ENCODE results near the gene CRYGN.

Gene CRYGN

GRCh38 chr7:151392002-151392401 lies 47.9 kb downstream of the CRYGN start:
- H3K27ac ChIP-seq (replicated peaks), result no peak overlapping the region
- DNase-seq (ENCODE audit: low read depth in 1 of 2, low spot score in 1 of 2), result no peak
- H3K27me3 ChIP-seq (ENCODE audit: insufficient read depth, poor library complexity, severe bottlenecking), result peaks cover 26% of the 10 kb centered on the region
- no peak overlapping the region for H3K4me3 ChIP-seq (replicated peaks; ENCODE audit: insufficient read depth, low read length)
- TF ChIP-seq, protein P1, sequence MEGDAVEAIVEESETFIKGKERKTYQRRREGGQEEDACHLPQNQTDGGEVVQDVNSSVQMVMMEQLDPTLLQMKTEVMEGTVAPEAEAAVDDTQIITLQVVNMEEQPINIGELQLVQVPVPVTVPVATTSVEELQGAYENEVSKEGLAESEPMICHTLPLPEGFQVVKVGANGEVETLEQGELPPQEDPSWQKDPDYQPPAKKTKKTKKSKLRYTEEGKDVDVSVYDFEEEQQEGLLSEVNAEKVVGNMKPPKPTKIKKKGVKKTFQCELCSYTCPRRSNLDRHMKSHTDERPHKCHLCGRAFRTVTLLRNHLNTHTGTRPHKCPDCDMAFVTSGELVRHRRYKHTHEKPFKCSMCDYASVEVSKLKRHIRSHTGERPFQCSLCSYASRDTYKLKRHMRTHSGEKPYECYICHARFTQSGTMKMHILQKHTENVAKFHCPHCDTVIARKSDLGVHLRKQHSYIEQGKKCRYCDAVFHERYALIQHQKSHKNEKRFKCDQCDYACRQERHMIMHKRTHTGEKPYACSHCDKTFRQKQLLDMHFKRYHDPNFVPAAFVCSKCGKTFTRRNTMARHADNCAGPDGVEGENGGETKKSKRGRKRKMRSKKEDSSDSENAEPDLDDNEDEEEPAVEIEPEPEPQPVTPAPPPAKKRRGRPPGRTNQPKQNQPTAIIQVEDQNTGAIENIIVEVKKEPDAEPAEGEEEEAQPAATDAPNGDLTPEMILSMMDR (IDR thresholded peaks at IDR 0.05; ENCODE audit: insufficient read depth, low read length), result no peak
- TF ChIP-seq GABPA (IDR thresholded peaks at IDR 0.05; ENCODE audit: low read depth) (no peak), SPI1 (IDR thresholded peaks at IDR 0.05; ENCODE audit: borderline replicate concordance, low read depth) (no peak), REST (IDR thresholded peaks at IDR 0.05; ENCODE audit: insufficient replicate concordance, low read depth) (no peak), POLR2AphosphoS5 (IDR thresholded peaks at IDR 0.05; ENCODE audit: low read depth) (no peak)

DNA sequence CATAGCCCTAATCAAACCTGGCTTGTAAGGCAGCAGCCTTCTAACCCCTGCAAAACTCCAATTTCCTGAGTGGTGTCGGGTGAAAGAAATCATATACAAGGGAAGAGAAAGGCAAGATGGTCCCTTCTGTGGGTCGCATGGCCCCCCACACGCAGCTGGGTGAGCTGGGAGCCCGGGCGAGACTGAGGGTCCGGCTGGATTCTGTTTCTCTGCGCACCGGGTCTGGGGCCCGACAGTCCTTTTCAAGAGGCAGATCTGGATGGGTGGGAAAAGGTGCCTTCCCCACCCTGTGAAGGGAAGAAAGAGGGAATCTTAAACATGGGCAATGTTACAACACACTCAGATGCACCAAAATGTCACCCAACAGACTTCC lies 48.6 kb downstream of the CRYGN start:
- Histone ChIP-seq H3K27me3 (ENCODE audit: insufficient read depth, poor library complexity, severe bottlenecking) (peaks cover 26% of the 10 kb centered on the region), H3K27ac (replicated peaks) (no peak overlapping the region), H3K4me3 (replicated peaks; ENCODE audit: insufficient read depth, low read length) (no peak overlapping the region)
- no peak for TF ChIP-seq SPI1 (IDR thresholded peaks at IDR 0.05; ENCODE audit: borderline replicate concordance, low read depth)
- TF ChIP-seq, protein P1 (IDR thresholded peaks at IDR 0.05; ENCODE audit: insufficient read depth, low read length), result no peak
- TF ChIP-seq REST (IDR thresholded peaks at IDR 0.05; ENCODE audit: insufficient replicate concordance, low read depth), result no peak
- TF ChIP-seq POLR2AphosphoS5 (IDR thresholded peaks at IDR 0.05; ENCODE audit: low read depth), result no peak
- TF ChIP-seq GABPA (IDR thresholded peaks at IDR 0.05; ENCODE audit: low read depth), result no peak
- DNase-seq (ENCODE audit: low read depth in 1 of 2, low spot score in 1 of 2), result no peak

GRCh38 chr7:151390598-151391357 lies 49.2 kb downstream of the CRYGN start:
- TF ChIP-seq, protein P1 (IDR thresholded peaks at IDR 0.05; ENCODE audit: insufficient read depth, low read length), result no peak
- TF ChIP-seq SPI1 (IDR thresholded peaks at IDR 0.05; ENCODE audit: borderline replicate concordance, low read depth) (no peak), POLR2AphosphoS5 (IDR thresholded peaks at IDR 0.05; ENCODE audit: low read depth) (no peak)
- Histone ChIP-seq H3K27ac (replicated peaks) (no peak overlapping the region), H3K27me3 (ENCODE audit: insufficient read depth, poor library complexity, severe bottlenecking) (peaks cover 26% of the 10 kb centered on the region), H3K4me3 (replicated peaks; ENCODE audit: insufficient read depth, low read length) (no peak overlapping the region)
- DNase-seq (ENCODE audit: low read depth in 1 of 2, low spot score in 1 of 2), result no peak

Measured in HL-60 (cell line).